Tibial artery (tissue), 4 donors: ENCODE data around the gene LFNG.

ENCODE experiments used
- DNase-seq, 2 donors: peaks; one replicate each; pipeline ENCODE4 v3.0.0-alpha.2; 2019
- H3K27ac ChIP-seq, 2 donors: fragments of 200-600 bp; sonication (generic) in 1 of 2; 1 replicate in 1 of 2; 2 replicates in 1 of 2; pipeline ENCODE4 v1.5.1; 2018 to 2019; ENCODE audit warnings: mild to moderate bottlenecking in 1 of 2
- H3K27me3 ChIP-seq, 2 donors: fragments of 200-600 bp; sonication (generic) in 1 of 2; one replicate each; pipeline versions ENCODE4 v1.5.1 to v1.6.0; 2016 to 2019
- H3K36me3 ChIP-seq, 3 donors: fragments of 200-600 bp; sonication (generic) in 2 of 3; one replicate each; pipeline ENCODE4 v1.5.1; 2016 to 2019; ENCODE audit warnings: mild to moderate bottlenecking in 2 of 3
- H3K4me1 ChIP-seq, 4 donors: fragments of 200-600 bp; sonication (generic) in 2 of 4; 1 replicate in 3 of 4; 2 replicates in 1 of 4; pipeline ENCODE4 v1.5.1; 2016 to 2019
- H3K4me3 ChIP-seq, 2 donors: fragments of 200-600 bp; sonication (generic) in 1 of 2; 1 replicate in 1 of 2; 2 replicates in 1 of 2; pipeline ENCODE4 v1.5.1; 2018 to 2019; ENCODE audit warnings: mild to moderate bottlenecking in 2 of 2
- H3K9me3 ChIP-seq, 3 donors: fragments of 200-600 bp; sonication (generic) in 1 of 3; one replicate each; pipeline ENCODE4 v1.5.1; 2016 to 2019
- CTCF ChIP-seq, 2 experiments: fragments of 200-600 bp in 1 of 2; fragments of 450-650 bp in 1 of 2; IDR thresholded peaks; one replicate each; pipeline ENCODE4 v1.5.1; 2017 to 2019; ENCODE audit warnings: antibody characterized with exemption in 2 of 2, mild to moderate bottlenecking in 1 of 2, moderate library complexity in 1 of 2
- intact Hi-C: fragments of 100-400 bp; cut with DNase I; formaldehyde crosslinking; loops from one replicate; pipeline ENCODE4 v1.15.0; 2023; ENCODE audit warnings: low total_unique reads

The LFNG gene

DNA sequence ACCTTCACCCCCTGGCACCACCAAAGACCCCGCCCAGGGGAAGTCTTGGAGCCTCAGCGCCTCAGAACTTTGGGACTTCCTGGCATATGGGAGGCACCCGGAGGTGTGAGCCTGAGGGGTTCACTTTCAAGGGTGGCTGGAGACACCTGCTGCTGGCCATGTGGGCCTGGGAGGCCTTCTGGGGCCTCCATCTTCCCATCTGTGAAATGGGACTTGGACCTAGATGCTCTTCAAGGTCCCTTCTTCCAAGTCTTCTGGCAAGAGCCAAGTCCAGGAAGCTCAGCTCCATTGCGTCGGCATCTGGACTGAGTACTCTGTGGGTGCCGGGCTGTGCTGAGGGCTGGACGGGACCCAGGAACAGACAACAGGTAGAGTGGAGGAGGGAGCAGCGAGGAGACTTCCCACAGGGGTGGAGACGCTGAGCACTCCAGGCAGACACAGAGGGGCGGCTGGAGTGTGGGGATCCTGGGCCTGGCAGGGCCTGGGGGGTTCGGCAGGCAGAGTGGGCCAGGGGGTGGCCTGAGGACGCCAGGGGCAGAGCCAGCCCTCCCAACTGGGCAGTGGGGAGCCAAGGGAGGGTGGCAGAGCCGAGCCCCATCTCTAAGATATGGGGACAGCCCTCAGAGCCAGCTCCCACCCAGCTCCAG is 9.3 kb upstream of the LFNG start:
- Histone ChIP-seq H3K4me1 (peaks cover 0 to 25% (median 0%) of the 10 kb centered on the region in 4 donors), H3K4me3 (no peak overlapping the region), H3K36me3 (no peaks in the 10 kb centered on the region), H3K9me3 (no peaks in the 10 kb centered on the region), H3K27ac (no peak overlapping the region), H3K27me3 (no peaks in the 10 kb centered on the region)
- no peak for DNase-seq
- TF ChIP-seq CTCF (IDR thresholded peaks at IDR 0.05): no peak
- intact Hi-C loops: no loop called here

- Histone ChIP-seq H3K27me3 (no peaks in the 10 kb centered on the region), H3K4me1 (peaks cover 0 to 25% (median 0%) of the 10 kb centered on the region in 4 donors), H3K9me3 (no peaks in the 10 kb centered on the region), H3K36me3 (no peaks in the 10 kb centered on the region), H3K4me3 (no peak overlapping the region), H3K27ac (no peak overlapping the region)
- intact Hi-C loops: no loop called here
- TF ChIP-seq CTCF (IDR thresholded peaks at IDR 0.05): no peak
- no peak for DNase-seq
These were observed 8.4 kb upstream of the LFNG start for GRCh38 chr7:2510909-2511768.

- Histone ChIP-seq H3K9me3 (no peaks in the 10 kb centered on the region), H3K36me3 (no peaks in the 10 kb centered on the region), H3K4me3 (no peak overlapping the region), H3K27ac (no peak overlapping the region), H3K27me3 (no peaks in the 10 kb centered on the region), H3K4me1 (peaks cover 0 to 25% (median 0%) of the 10 kb centered on the region in 4 donors)
- intact Hi-C loops: no loop called here
- no peak for TF ChIP-seq CTCF (IDR thresholded peaks at IDR 0.05)
- no peak for DNase-seq
These were observed 7.8 kb upstream of the LFNG start for GRCh38 chr7:2511769-2512168.

DNA sequence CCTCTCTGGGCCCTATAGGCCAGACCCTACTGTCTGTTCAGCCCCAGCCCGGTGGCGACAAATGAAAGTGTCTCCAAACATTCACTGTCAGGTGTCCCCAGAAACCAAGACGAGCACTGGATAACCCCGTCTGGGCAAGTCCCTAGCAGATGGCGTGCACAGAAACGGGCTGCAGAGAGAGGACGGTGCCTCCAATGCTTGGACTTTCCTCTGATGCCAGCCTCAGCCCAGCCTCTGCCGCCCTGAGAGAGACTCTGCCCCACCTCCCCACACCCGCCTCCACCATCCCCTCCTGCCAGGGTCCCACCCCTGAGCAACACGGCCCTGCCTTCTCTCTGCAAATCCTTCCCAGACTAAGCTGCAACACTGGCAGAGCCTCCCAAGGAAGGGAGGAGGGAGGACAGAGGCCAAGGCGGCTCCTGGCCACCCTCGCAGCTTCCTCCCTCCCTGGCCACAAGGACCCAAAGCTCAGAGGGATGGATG is 7.4 kb upstream of the LFNG start:
- H3K27me3 ChIP-seq: no peaks in the 10 kb centered on the region
- no peak for TF ChIP-seq CTCF (IDR thresholded peaks at IDR 0.05)
- no peak overlapping the region for H3K4me3 ChIP-seq
- intact Hi-C loops: no loop called here
- H3K4me1 ChIP-seq: peaks cover 0 to 25% (median 0%) of the 10 kb centered on the region in 4 donors
- DNase-seq: no peak
- no peak overlapping the region for H3K27ac ChIP-seq
- no peaks in the 10 kb centered on the region for H3K36me3 ChIP-seq
- H3K9me3 ChIP-seq: no peaks in the 10 kb centered on the region

- no peak for DNase-seq
- H3K9me3 ChIP-seq: no peaks in the 10 kb centered on the region
- H3K36me3 ChIP-seq: no peaks in the 10 kb centered on the region
- peaks cover 0 to 25% (median 0%) of the 10 kb centered on the region in 4 donors for H3K4me1 ChIP-seq
- H3K27me3 ChIP-seq: no peaks in the 10 kb centered on the region
- no peak overlapping the region for H3K4me3 ChIP-seq
- intact Hi-C loops: no loop called here
- no peak for TF ChIP-seq CTCF (IDR thresholded peaks at IDR 0.05)
- H3K27ac ChIP-seq: no peak overlapping the region
These were observed 6.9 kb upstream of the LFNG start for GRCh38 chr7:2512713-2513112.
